GM12891 (cell line): ENCODE measurements around the gene PPM1M.

ENCODE experiments used
- PAX5 ChIP-seq: IDR thresholded peaks from 2 replicates; pipeline ENCODE4 v1.6.1; 2011; ENCODE audit warnings: low read length, moderate library complexity, mild to moderate bottlenecking; ENCODE audit not compliant: insufficient read depth, severe bottlenecking
- POLR2A ChIP-seq: IDR thresholded peaks from 2 replicates; pipeline ENCODE4 v1.6.1; 2011; ENCODE audit warnings: low read depth, low read length, control low read depth
- POLR2AphosphoS5 ChIP-seq: IDR thresholded peaks from 2 replicates; pipeline ENCODE4 v1.6.1; 2011; ENCODE audit warnings: low read depth, low read length, control low read depth
- POU2F2 ChIP-seq: IDR thresholded peaks from 2 replicates; pipeline ENCODE4 v1.6.1; 2011; ENCODE audit warnings: low read depth, mild to moderate bottlenecking, control low read depth, low read length, moderate library complexity
- SPI1 ChIP-seq: IDR thresholded peaks from 2 replicates; pipeline ENCODE4 v1.6.1; 2011; ENCODE audit warnings: low read depth, low read length, control low read depth

DNA sequence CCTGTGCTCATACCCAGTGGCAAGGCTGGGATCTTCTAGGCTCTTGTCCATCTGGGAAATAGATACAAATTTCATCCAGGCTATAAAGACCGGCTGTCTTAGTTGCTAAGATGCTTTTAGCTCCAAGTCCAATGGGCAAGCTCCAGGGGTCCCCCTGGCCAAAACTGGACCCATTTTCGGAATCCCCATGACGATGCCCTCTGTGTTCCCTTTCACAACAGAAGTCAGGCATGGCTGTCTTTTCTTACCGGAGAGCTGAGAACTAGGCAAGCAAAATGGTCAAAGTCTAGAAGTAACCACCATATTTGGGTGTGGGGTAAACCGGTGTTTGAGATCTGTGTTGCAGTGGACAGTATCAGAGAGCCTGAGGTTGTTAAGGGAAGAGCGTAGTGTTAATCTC is 43.1 kb downstream of the PPM1M start:
- TF ChIP-seq POLR2A (no peak), SPI1 (no peak), POU2F2 (no peak), POLR2AphosphoS5 (no peak), PAX5 (no peak)
